Lower lobe of right lung (tissue), 2 donors: ENCODE results near the gene XYLT1. TPM values are rescaled to one million over a fixed set of nuclear protein-coding genes. Genes with fewer than 3 reads are reported as not detected.

Experiments used
- ATAC-seq, 2 donors: fragments of 200-7000 bp; cut with Tn5 transposase; one replicate each; pipeline ENCODE4 v1.9.1; 2020 to 2022; ENCODE audit warnings: mild to moderate bottlenecking in 2 of 2, moderate library complexity in 2 of 2
- DNase-seq: peaks from one replicate; pipeline ENCODE4 v3.0.0-alpha.2; 2020
- H3K27ac ChIP-seq: fragments of 200-600 bp; one replicate; pipeline ENCODE4 v1.8.0; 2022
- H3K27me3 ChIP-seq: fragments of 200-600 bp; one replicate; pipeline ENCODE4 v1.8.0; 2022; ENCODE audit warnings: low read depth
- H3K36me3 ChIP-seq: fragments of 200-600 bp; one replicate; pipeline ENCODE4 v1.8.0; 2022; ENCODE audit warnings: mild to moderate bottlenecking
- H3K4me1 ChIP-seq: fragments of 200-600 bp; one replicate; pipeline ENCODE4 v1.8.0; 2022
- H3K4me3 ChIP-seq: fragments of 200-600 bp; one replicate; pipeline ENCODE4 v1.8.0; 2022; ENCODE audit warnings: mild to moderate bottlenecking
- H3K9me3 ChIP-seq: fragments of 200-600 bp; one replicate; pipeline ENCODE4 v1.8.0; 2022
- CTCF ChIP-seq: fragments of 200-600 bp; IDR thresholded peaks from one replicate; pipeline ENCODE4 v1.8.0; 2022; ENCODE audit warnings: antibody characterized with exemption, mild to moderate bottlenecking
- intact Hi-C: fragments of 100-400 bp; cut with DNase I; formaldehyde crosslinking; loops from one replicate; pipeline ENCODE4 v1.11.0; 2022
- total RNA-seq: library from RNA; stranded (reverse); fragmentation: NEBNext Ultra II Directional; extraction: Animal tissue kit (Norgen Biotek cat#: 25700); gene quantifications from one replicate; pipeline ENCODE4 v1.2.1, GENCODE V29; 2021
- donor health status: DM: no; HTN: yes; CAD: no; lungs with severe emphysema.

The XYLT1 gene
- total RNA-seq, 1 donor from 2014 or later = 9.0 TPM

- no peaks in the 10 kb centered on the region for H3K36me3 ChIP-seq
- TF ChIP-seq CTCF = no peak
- intact Hi-C loops = no loop called here
- DNase-seq (no peak), ATAC-seq (no peak)
- H3K27ac ChIP-seq = no peak overlapping the region
- no peaks in the 10 kb centered on the region for H3K9me3 ChIP-seq
- H3K27me3 ChIP-seq = no peaks in the 10 kb centered on the region
- no peaks in the 10 kb centered on the region for H3K4me1 ChIP-seq
- no peak overlapping the region for H3K4me3 ChIP-seq
Observed at GRCh38 chr16:17230932-17231581, 239.7 kb downstream of the XYLT1 start.

GRCh38 chr16:17229766-17230165 is 241.0 kb downstream of the XYLT1 start:
- intact Hi-C loops = no loop called here
- no peaks in the 10 kb centered on the region for H3K27me3 ChIP-seq
- no peak overlapping the region for H3K27ac ChIP-seq
- no peak overlapping the region for H3K4me3 ChIP-seq
- no peaks in the 10 kb centered on the region for H3K36me3 ChIP-seq
- H3K4me1 ChIP-seq = peaks cover 6% of the 10 kb centered on the region
- no peaks in the 10 kb centered on the region for H3K9me3 ChIP-seq
- TF ChIP-seq CTCF = no peak
- DNase-seq (no peak), ATAC-seq (no peak)

- intact Hi-C loops = no loop called here
- DNase-seq = no peak
Observed at GRCh38 chr16:17229131-17229530, 241.6 kb downstream of the XYLT1 start.

GRCh38 chr16:17228708-17229055 is 242.1 kb downstream of the XYLT1 start:
- ATAC-seq (no peak), DNase-seq (no peak)
- H3K4me1 ChIP-seq = peaks cover 15% of the 10 kb centered on the region
- no peak overlapping the region for H3K4me3 ChIP-seq
- no peaks in the 10 kb centered on the region for H3K27me3 ChIP-seq
- H3K27ac ChIP-seq = no peak overlapping the region
- no peaks in the 10 kb centered on the region for H3K36me3 ChIP-seq
- no peak for TF ChIP-seq CTCF
- intact Hi-C loops = no loop called here
- no peaks in the 10 kb centered on the region for H3K9me3 ChIP-seq

More at GRCh38 chr16:17229131-17229530, 241.6 kb downstream of the XYLT1 start:
- Histone ChIP-seq H3K4me1 (peaks cover 12% of the 10 kb centered on the region), H3K9me3 (no peaks in the 10 kb centered on the region), H3K27me3 (no peaks in the 10 kb centered on the region), H3K27ac (no peak overlapping the region), H3K4me3 (no peak overlapping the region), H3K36me3 (no peaks in the 10 kb centered on the region)
- no peak for ATAC-seq
- TF ChIP-seq CTCF = no peak

GRCh38 chr16:17228048-17228707 is 242.6 kb downstream of the XYLT1 start:
- intact Hi-C loops = no loop called here
- DNase-seq (no peak), ATAC-seq (no peak)
- Histone ChIP-seq H3K27ac (no peak overlapping the region), H3K4me3 (no peak overlapping the region), H3K36me3 (no peaks in the 10 kb centered on the region), H3K27me3 (no peaks in the 10 kb centered on the region), H3K4me1 (peaks cover 20% of the 10 kb centered on the region), H3K9me3 (no peaks in the 10 kb centered on the region)
- no peak for TF ChIP-seq CTCF
